Muscle layer of colon (tissue), 2 donors: ENCODE results near the gene MATK.

Source experiments
- H3K27ac ChIP-seq: one replicate; pipeline ENCODE4 v1.7.0; 2013; ENCODE audit warnings: low read depth, mild to moderate bottlenecking, low read length, moderate library complexity
- H3K27me3 ChIP-seq, 2 donors: one replicate each; pipeline ENCODE4 v1.7.0; 2013; ENCODE audit warnings: low read length in 2 of 2, mild to moderate bottlenecking in 2 of 2; ENCODE audit not compliant: insufficient read depth in 2 of 2, control insufficient read depth in 1 of 2
- H3K36me3 ChIP-seq: one replicate; pipeline ENCODE4 v1.7.0; 2013; ENCODE audit warnings: mild to moderate bottlenecking, low read length; ENCODE audit not compliant: insufficient read depth
- H3K4me1 ChIP-seq: one replicate; pipeline ENCODE4 v1.7.0; 2013; ENCODE audit warnings: mild to moderate bottlenecking, low read length; ENCODE audit not compliant: insufficient read depth
- H3K4me3 ChIP-seq, 2 donors: one replicate each; pipeline ENCODE4 v1.7.0; 2013; ENCODE audit warnings: low read length in 2 of 2, low read depth in 1 of 2, mild to moderate bottlenecking in 1 of 2, moderate library complexity in 1 of 2
- H3K9ac ChIP-seq: one replicate; pipeline ENCODE4 v1.7.0; 2013; ENCODE audit warnings: low read length
- H3K9me3 ChIP-seq: one replicate; pipeline ENCODE4 v1.7.0; 2013; ENCODE audit warnings: mild to moderate bottlenecking, low read length
- donor health status: abdominal sarcoma.
- donor health status: Adenocarcinoma of cecum.

Gene MATK

GRCh38 chr19:3813473-3814392, 27.6 kb upstream of the MATK start:
- H3K4me3 ChIP-seq = no peak overlapping the region
- H3K4me1 ChIP-seq = no peaks in the 10 kb centered on the region
- H3K27ac ChIP-seq = no peak overlapping the region
- no peaks in the 10 kb centered on the region for H3K9me3 ChIP-seq
- H3K36me3 ChIP-seq = no peaks in the 10 kb centered on the region
- H3K27me3 ChIP-seq = peaks cover 0 to 10% of the 10 kb centered on the region in 2 donors
- H3K9ac ChIP-seq = no peak overlapping the region

- H3K4me1 ChIP-seq = no peaks in the 10 kb centered on the region
- H3K9ac ChIP-seq = no peak overlapping the region
- H3K27ac ChIP-seq = no peak overlapping the region
- H3K27me3 ChIP-seq = peaks cover 0 to 10% of the 10 kb centered on the region in 2 donors
- H3K9me3 ChIP-seq = no peaks in the 10 kb centered on the region
- no peak overlapping the region for H3K4me3 ChIP-seq
- no peaks in the 10 kb centered on the region for H3K36me3 ChIP-seq
Observed at GRCh38 chr19:3810708-3811355, 24.7 kb upstream of the MATK start.

GRCh38 chr19:3809881-3810707, 23.9 kb upstream of the MATK start:
- Histone ChIP-seq H3K27ac (no peak overlapping the region), H3K4me1 (no peaks in the 10 kb centered on the region), H3K9ac (no peak overlapping the region), H3K4me3 (no peak overlapping the region), H3K36me3 (no peaks in the 10 kb centered on the region), H3K27me3 (peaks cover 0 to 10% of the 10 kb centered on the region in 2 donors), H3K9me3 (no peaks in the 10 kb centered on the region)

- H3K36me3 ChIP-seq = no peaks in the 10 kb centered on the region
- no peak overlapping the region for H3K9ac ChIP-seq
- H3K27me3 ChIP-seq = peaks cover 0 to 16% of the 10 kb centered on the region in 2 donors
- H3K4me1 ChIP-seq = no peaks in the 10 kb centered on the region
- no peak overlapping the region for H3K27ac ChIP-seq
- H3K9me3 ChIP-seq = no peaks in the 10 kb centered on the region
- no peak overlapping the region for H3K4me3 ChIP-seq
Observed at GRCh38 chr19:3808420-3809143, 22.4 kb upstream of the MATK start.

GRCh38 chr19:3807574-3808354, 21.6 kb upstream of the MATK start:
- H3K27ac ChIP-seq = no peak overlapping the region
- H3K9ac ChIP-seq = no peak overlapping the region
- no peak overlapping the region for H3K4me3 ChIP-seq
- no peaks in the 10 kb centered on the region for H3K4me1 ChIP-seq
- H3K27me3 ChIP-seq = peaks cover 0 to 18% of the 10 kb centered on the region in 2 donors
- no peaks in the 10 kb centered on the region for H3K36me3 ChIP-seq
- H3K9me3 ChIP-seq = no peaks in the 10 kb centered on the region

- no peaks in the 10 kb centered on the region for H3K36me3 ChIP-seq
- no peaks in the 10 kb centered on the region for H3K9me3 ChIP-seq
- H3K4me3 ChIP-seq = no peak overlapping the region
- H3K27ac ChIP-seq = no peak overlapping the region
- no peak overlapping the region for H3K9ac ChIP-seq
- peaks cover 0 to 18% of the 10 kb centered on the region in 2 donors for H3K27me3 ChIP-seq
- H3K4me1 ChIP-seq = no peaks in the 10 kb centered on the region
Observed at GRCh38 chr19:3807131-3807480, 20.9 kb upstream of the MATK start.

GRCh38 chr19:3805859-3806258, 19.7 kb upstream of the MATK start:
- Histone ChIP-seq H3K4me3 (no peak overlapping the region), H3K36me3 (no peaks in the 10 kb centered on the region), H3K27me3 (peaks cover 0 to 26% of the 10 kb centered on the region in 2 donors), H3K9ac (no peak overlapping the region), H3K4me1 (no peaks in the 10 kb centered on the region), H3K27ac (no peak overlapping the region), H3K9me3 (no peaks in the 10 kb centered on the region)

GRCh38 chr19:3804429-3804828, 18.2 kb upstream of the MATK start:
- no peaks in the 10 kb centered on the region for H3K9me3 ChIP-seq
- no peak overlapping the region for H3K9ac ChIP-seq
- peaks cover 0 to 29% of the 10 kb centered on the region in 2 donors for H3K27me3 ChIP-seq
- H3K27ac ChIP-seq = no peak overlapping the region
- no peaks in the 10 kb centered on the region for H3K36me3 ChIP-seq
- H3K4me3 ChIP-seq = no peak overlapping the region
- no peaks in the 10 kb centered on the region for H3K4me1 ChIP-seq

GRCh38 chr19:3803986-3804385, 17.8 kb upstream of the MATK start:
- H3K27ac ChIP-seq = no peak overlapping the region
- H3K9ac ChIP-seq = no peak overlapping the region
- H3K36me3 ChIP-seq = no peaks in the 10 kb centered on the region
- H3K4me3 ChIP-seq = no peak overlapping the region
- peaks cover 0 to 33% of the 10 kb centered on the region in 2 donors for H3K27me3 ChIP-seq
- no peaks in the 10 kb centered on the region for H3K9me3 ChIP-seq
- H3K4me1 ChIP-seq = no peaks in the 10 kb centered on the region

- peaks cover 0 to 39% of the 10 kb centered on the region in 2 donors for H3K27me3 ChIP-seq
- no peaks in the 10 kb centered on the region for H3K4me1 ChIP-seq
- no peaks in the 10 kb centered on the region for H3K36me3 ChIP-seq
Observed at GRCh38 chr19:3803114-3803888, 17.1 kb upstream of the MATK start.

More at GRCh38 chr19:3803114-3803888, 17.1 kb upstream of the MATK start:
- no peak overlapping the region for H3K9ac ChIP-seq
- H3K9me3 ChIP-seq = no peaks in the 10 kb centered on the region
- H3K27ac ChIP-seq = no peak overlapping the region
- no peak overlapping the region for H3K4me3 ChIP-seq
